GM12878 (cell line): ENCODE data around the gene RAD51B. TPM values are rescaled to one million over a fixed set of nuclear protein-coding genes. Genes with fewer than 3 reads are reported as not detected.

Experiments used
- CEBPZ ChIP-seq: fragments of 150-350 bp; IDR thresholded peaks from 2 replicates; pipeline ENCODE4 v1.6.1; 2016; ENCODE audit warnings: low read depth, low read length
- EGR1 ChIP-seq, 2 experiments: IDR thresholded peaks; 1 replicate in 1 of 2; 2 replicates in 1 of 2; pipeline ENCODE4 v1.6.1; 2011 to 2012; ENCODE audit warnings: low read depth in 2 of 2, low read length in 2 of 2, borderline replicate concordance in 1 of 2, mild to moderate bottlenecking in 1 of 2, moderate library complexity in 1 of 2
- EZH2 ChIP-seq: IDR thresholded peaks from 2 replicates; pipeline ENCODE4 v1.6.1; 2012; ENCODE audit warnings: low read depth, mild to moderate bottlenecking, control low read depth, inconsistent platforms, low read length, borderline replicate concordance; ENCODE audit not compliant: control insufficient read depth
- FOXK2 ChIP-seq: fragments of 450-650 bp; IDR thresholded peaks from 2 replicates; pipeline ENCODE4 v1.6.1; 2017; ENCODE audit warnings: mild to moderate bottlenecking, moderate library complexity
- GATAD2B ChIP-seq: fragments of 450-650 bp; conservative IDR thresholded peaks from 2 replicates; pipeline ENCODE4 v1.6.1; 2017; ENCODE audit warnings: low read depth, mild to moderate bottlenecking, moderate library complexity
- HDGF ChIP-seq: fragments of 450-650 bp; IDR thresholded peaks from 2 replicates; pipeline ENCODE4 v1.6.1; 2016; ENCODE audit warnings: antibody characterized with exemption
- MEF2B ChIP-seq: fragments of 450-650 bp; IDR thresholded peaks from 2 replicates; pipeline ENCODE4 v1.6.1; 2018; ENCODE audit warnings: mild to moderate bottlenecking, moderate library complexity; ENCODE audit not compliant: partially characterized antibody, poor library complexity, severe bottlenecking
- NFYB ChIP-seq: IDR thresholded peaks from 2 replicates; pipeline ENCODE4 v1.6.1; 2011; ENCODE audit warnings: low read depth, mild to moderate bottlenecking, low read length, improper control_type of control experiment, moderate library complexity; ENCODE audit not compliant: insufficient read depth
- RCOR1 ChIP-seq: conservative IDR thresholded peaks from 2 replicates; pipeline ENCODE4 v1.6.1; 2012; ENCODE audit warnings: low read depth, low read length, improper control_type of control experiment
- RFX5 ChIP-seq: IDR thresholded peaks from 2 replicates; pipeline ENCODE4 v1.6.1; 2011; ENCODE audit warnings: low read depth, low read length, improper control_type of control experiment
- polyA plus RNA-seq, 11 experiments: library from polyadenylated mRNA; depleted of rRNA in 4 of 11; unstranded in 6 of 11; stranded (reverse) in 5 of 11; fragments of >200 nt; fragmentation: Nextera tagmentation in 4 of 11; fragmentation: Illumina TruSeq in 1 of 11; extraction: Ambion mirVana in 4 of 11; extraction: Trizol in 1 of 11; gene quantifications; 1 replicate in 1 of 11; 2 replicates in 10 of 11; pipeline versions ENCODE4 v1.2.1 to v1.2.3, GENCODE V29; 2011 to 2016; ENCODE audit warnings: inconsistent platforms in 2 of 11, missing spikeins in 2 of 11, low read depth in 1 of 11
- total RNA-seq, 4 experiments: library from RNA; depleted of rRNA in 3 of 4; stranded (reverse); fragments of >200 nt in 3 of 4; fragmentation: Illumina TruSeq in 1 of 4; extraction: Trizol in 1 of 4; gene quantifications; 2 replicates each; pipeline versions ENCODE4 v1.2.1 to v1.2.3, GENCODE V29; 2013 to 2021
- TF ChIP-seq, protein P1 (sequence below): fragments of 450-650 bp; IDR thresholded peaks from 2 replicates; pipeline ENCODE4 v1.6.1; 2017; ENCODE audit warnings: borderline replicate concordance
- TF ChIP-seq, protein P2 (sequence below): IDR thresholded peaks from 2 replicates; pipeline ENCODE4 v1.6.1; 2011; ENCODE audit warnings: mild to moderate bottlenecking, low read depth, low read length, moderate library complexity; ENCODE audit not compliant: insufficient replicate concordance

Gene RAD51B
- total and polyA plus RNA-seq, 10 of the 15 experiments (the other 5 are each of a cell fraction or from before 2014, with no cell fraction given), result 9.8 to 26.8 (median 21.3) TPM

- TF ChIP-seq CEBPZ (no peak), HDGF (no peak), FOXK2 (no peak), MEF2B (no peak), EZH2 (no peak), NFYB (no peak), EGR1 (IDR thresholded peaks at IDR 0.05; ENCODE audit: borderline replicate concordance in 1 of 2, low read depth in 2 of 2, low read length in 2 of 2) (no peak), GATAD2B (no peak), RFX5 (no peak), RCOR1 (no peak)
- TF ChIP-seq, protein P1, sequence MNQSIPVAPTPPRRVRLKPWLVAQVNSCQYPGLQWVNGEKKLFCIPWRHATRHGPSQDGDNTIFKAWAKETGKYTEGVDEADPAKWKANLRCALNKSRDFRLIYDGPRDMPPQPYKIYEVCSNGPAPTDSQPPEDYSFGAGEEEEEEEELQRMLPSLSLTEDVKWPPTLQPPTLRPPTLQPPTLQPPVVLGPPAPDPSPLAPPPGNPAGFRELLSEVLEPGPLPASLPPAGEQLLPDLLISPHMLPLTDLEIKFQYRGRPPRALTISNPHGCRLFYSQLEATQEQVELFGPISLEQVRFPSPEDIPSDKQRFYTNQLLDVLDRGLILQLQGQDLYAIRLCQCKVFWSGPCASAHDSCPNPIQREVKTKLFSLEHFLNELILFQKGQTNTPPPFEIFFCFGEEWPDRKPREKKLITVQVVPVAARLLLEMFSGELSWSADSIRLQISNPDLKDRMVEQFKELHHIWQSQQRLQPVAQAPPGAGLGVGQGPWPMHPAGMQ, result no peak
- TF ChIP-seq, protein P2, sequence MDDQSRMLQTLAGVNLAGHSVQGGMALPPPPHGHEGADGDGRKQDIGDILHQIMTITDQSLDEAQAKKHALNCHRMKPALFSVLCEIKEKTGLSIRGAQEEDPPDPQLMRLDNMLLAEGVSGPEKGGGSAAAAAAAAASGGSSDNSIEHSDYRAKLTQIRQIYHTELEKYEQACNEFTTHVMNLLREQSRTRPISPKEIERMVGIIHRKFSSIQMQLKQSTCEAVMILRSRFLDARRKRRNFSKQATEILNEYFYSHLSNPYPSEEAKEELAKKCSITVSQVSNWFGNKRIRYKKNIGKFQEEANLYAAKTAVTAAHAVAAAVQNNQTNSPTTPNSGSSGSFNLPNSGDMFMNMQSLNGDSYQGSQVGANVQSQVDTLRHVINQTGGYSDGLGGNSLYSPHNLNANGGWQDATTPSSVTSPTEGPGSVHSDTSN, result no peak
- TF ChIP-seq, all 136 proteins: peak for 0
Observed at GRCh38 chr14:68346556-68347343, 527.2 kb downstream of the RAD51B start (continued).
